NCI-H2227 (cell line): Measurements from ENCODE around the gene ENDOU.

ENCODE experiments used
- DNase-seq: peaks from one replicate; lab custom pipeline; 2025; ENCODE audit not compliant: unreplicated experiment; lab: John Stamatoyannopoulos, UW

The ENDOU gene

GRCh38 chr12:47722136-47722834, 3.0 kb downstream of the ENDOU start:
- no peak for DNase-seq

GRCh38 chr12:47721431-47721973, 3.8 kb downstream of the ENDOU start:
- DNase-seq = no peak

GRCh38 chr12:47718531-47718930, 6.8 kb downstream of the ENDOU start:
- no peak for DNase-seq

DNA sequence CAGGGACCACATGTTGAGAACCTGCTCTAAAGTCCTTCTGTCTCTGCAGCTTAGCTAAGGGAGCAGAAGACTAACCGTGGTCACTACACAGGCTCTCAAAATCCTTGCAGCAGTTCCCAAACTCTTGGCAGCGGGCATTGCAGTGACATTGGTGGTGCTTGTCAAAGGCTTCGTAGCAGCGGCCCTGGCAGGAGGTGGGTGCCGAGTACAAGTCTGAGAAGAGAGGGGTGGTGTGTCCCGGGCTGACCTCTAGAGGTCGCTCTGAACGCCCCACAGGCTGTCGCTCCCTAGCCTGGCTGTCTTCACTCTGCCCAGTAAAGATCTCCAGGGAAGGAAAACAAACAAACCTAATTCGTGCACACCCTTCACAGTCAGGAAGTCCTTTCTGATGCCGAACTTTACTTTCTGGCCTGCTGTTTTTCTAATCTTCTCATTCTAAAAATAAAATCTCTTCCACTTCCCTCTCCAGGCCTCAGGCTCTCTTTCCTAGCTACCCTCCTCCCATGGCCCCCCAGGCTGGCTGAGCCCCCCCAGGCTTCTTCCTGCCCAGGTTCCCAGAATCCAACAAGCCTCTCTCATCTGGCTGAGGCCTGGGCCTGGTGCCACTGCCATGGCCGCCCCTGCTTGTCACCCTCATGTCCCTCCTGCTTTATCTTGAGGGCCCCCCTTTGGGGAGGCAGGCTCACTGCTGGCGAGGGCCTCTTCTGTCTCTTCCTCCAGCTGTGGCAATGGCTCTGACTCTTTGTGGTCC, 7.7 kb downstream of the ENDOU start:
- peak; percentile 64 for DNase-seq

- no peak for DNase-seq
These were observed 8.2 kb downstream of the ENDOU start for GRCh38 chr12:47717046-47717442.

DNA sequence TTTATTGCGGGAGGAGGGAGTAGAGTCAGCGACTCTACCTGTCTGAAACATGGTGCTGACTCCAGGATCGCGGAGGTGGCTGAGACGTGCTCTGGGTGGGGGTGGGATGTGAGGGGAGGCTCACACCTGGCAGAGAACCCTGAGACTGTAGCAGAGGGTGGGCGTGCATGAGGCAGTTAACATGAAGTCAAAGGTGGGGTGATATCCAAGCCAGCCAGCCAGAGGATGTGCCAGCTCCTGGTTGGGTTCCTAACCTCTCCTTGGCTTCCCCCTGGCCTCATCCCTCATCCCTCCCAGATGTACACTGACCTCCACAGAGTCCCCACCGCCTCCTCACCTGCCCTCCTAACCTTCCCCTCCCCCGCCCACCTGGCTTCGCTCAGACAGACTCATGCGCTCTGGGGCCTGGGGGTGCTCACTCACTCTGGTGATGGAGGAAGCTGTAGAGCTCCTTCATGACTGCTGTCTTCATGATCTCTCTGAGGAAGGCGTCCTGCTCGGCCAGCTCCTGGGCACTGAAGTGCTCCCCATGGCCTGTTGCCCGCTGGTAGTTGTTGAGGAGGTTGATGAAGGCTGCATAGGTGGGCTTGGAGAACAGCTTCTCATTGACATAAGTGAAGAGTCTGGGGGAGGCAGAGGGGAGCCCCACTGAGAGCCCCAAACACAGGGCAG, 9.3 kb downstream of the ENDOU start:
- no peak for DNase-seq

DNA sequence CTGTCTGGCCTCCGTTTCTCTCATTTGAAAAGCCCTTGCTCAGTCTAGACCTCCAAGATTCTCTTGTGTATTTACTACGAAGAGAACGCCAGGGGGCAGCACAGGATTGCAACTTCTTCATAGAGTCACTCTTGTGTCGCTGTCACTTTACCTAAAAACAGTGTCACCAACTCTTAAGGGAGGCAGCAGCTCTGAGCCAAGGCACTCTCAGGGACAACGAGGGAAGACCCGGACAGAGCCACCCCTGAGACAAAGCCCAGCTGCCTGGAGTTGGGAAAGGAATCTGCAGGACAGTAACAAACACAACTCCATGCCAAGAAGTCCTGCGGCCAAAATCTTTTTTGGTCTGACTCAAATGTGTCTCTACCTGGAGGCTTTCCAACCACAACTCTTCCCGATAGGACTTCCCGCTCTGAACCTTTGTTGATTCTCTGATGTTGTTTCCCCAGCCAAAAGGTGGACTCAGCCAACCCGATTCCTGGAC, 9.9 kb downstream of the ENDOU start:
- DNase-seq = peak; percentile 62

- DNase-seq = no peak
These were observed 10.4 kb downstream of the ENDOU start for GRCh38 chr12:47714826-47715386.

- no peak for DNase-seq
These were observed 13.1 kb downstream of the ENDOU start for GRCh38 chr12:47712171-47712570.

DNA sequence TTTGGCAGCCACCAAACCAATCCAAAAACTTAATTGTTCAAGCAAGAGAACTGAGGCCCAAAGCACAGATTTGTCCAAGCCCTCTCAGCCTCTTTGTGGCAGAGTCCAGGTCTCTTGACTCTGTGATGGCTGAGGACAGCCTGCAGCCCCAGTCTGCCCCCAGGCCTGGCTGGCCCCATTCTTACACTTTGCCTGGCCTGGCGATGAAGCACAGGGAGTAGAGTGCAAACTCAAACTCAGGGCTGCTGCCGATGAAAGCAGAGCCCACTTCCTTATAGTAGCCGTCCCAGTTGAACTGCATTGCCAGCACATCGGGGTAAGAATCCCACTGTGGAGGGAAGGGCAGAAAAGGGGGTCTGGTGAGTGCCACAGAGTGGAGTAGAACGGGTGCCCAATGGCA, 13.8 kb downstream of the ENDOU start:
- no peak for DNase-seq

DNA sequence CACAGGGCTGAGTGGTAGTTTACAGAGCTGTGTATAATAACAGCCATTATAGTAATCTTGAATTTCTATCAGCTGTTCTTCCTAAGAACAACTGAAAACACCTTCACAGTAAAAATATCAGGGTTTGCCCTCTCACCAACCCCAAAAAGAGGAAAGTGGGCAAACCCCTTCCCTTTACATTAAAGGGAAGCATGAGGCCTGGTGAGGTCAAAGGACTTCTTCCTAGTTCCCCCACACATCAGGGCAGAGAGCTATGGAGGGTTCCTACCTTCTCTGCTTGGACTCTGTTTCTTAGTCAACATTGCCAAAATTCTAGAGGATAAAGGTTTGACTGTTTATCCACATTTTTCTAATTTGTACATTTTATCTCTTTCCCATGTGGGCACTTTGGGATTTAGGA, 15.0 kb downstream of the ENDOU start:
- DNase-seq = no peak

DNA sequence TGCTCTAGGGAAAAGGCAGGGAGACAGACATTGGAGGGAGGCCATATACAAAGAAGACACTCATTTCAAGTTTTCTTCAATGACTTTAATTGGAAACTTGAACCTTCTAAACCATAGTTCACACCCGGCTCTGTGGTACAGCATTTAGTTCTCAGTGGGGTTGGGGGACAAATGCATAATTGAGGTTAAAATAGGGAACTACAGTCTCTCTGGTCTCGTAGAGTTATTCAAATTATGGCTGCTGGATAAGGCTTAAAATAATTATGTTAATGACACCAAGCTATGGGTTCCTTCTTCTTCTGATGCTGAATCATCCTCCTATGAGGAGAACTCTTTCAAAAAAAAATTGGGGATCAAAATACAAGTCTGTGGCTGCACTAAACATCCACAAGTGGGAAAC, 15.6 kb downstream of the ENDOU start:
- no peak for DNase-seq

DNA sequence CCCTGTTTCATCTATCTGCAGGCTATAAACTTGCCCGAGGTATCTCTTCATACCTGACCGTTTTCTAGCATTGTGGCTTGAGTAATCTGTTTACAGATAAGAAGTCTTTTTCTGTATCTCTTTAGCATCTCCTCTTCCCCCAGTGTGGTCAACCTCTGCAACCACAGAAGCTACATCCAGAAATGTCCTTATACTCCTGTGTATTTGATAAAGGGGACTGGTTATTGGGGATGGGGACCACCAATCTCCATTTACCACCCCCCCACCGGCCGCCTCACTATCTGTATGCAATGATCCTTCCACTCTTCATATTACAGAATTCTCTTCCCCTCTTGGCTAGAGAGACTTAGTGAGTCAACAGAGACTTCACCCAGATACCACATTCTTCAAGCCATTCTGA, 16.1 kb downstream of the ENDOU start:
- no peak for DNase-seq

DNA sequence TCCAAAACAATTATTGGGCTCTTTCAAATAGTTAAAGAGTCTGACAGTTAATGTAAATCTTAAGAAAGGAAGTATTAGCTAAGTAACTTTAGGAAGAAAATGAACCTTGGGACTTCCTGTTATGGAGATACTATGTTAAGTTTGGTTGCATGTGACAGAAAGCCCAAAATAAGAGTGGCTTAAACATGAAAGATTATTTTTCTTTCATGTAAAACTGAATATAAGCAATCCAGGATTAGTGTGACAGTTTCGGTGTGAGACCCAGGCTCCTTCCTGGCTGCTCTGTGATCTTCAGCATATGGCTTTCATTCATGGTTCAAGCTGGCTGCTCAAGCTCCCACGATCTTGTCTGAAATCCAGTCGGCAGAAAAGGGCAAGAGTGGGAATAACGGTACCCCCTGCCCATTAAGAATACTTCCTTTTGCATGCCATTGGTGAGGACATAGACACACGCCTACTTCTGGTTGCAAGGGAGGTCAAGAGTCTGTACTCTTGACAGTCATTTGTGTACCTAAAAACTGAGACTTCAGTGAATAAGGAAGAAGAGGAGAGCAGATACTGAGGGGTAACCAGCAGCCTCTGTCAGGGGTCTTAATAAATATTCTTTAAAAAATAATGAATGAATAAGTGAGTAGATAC, 17.3 kb downstream of the ENDOU start:
- no peak for DNase-seq

- no peak for DNase-seq
These were observed 17.9 kb downstream of the ENDOU start for GRCh38 chr12:47707355-47707754.

- DNase-seq = peak; percentile 93
These were observed 19.5 kb downstream of the ENDOU start, which contains the start of gene RPAP3 for GRCh38 chr12:47705566-47706425. Gene RPAP3 (minus strand): TSS chr12:47706030. CDS start chr12:47702840, 3,190 bp downstream.

- no peak for DNase-seq
These were observed 20.1 kb downstream of the ENDOU start for GRCh38 chr12:47705229-47705565.

- DNase-seq = no peak
These were observed 20.6 kb downstream of the ENDOU start for GRCh38 chr12:47704719-47705118.

GRCh38 chr12:47700263-47700662, 25.0 kb downstream of the ENDOU start:
- no peak for DNase-seq

- DNase-seq = no peak
These were observed 26.7 kb downstream of the ENDOU start for GRCh38 chr12:47698631-47699030.
